Activated naive CD4-positive, alpha-beta T cell treated with anti-CD3 and anti-CD28 coated beads, Interleukin-2, amount 50 U/mL, for 72 hours (primary cell): ENCODE measurements around the gene CERCAM. TPM values are rescaled to one million over a fixed set of nuclear protein-coding genes. Genes with fewer than 3 reads are reported as not detected.

ENCODE experiments used
- ATAC-seq, 2 donors: fragments of 150-1000 bp; cut with Tn5 transposase; 2 replicates each; pipeline ENCODE4 v1.10.0; 2021; ENCODE audit warnings: mild to moderate bottlenecking in 2 of 2, moderate library complexity in 2 of 2
- DNase-seq, 2 donors: peaks; one replicate each; pipeline ENCODE4 v3.0.0; 2021 to 2022; ENCODE audit warnings: low spot score in 2 of 2
- H3K27ac Mint-ChIP-seq, 2 donors: one replicate each; pipeline ENCODE4 v1.8.0; 2022; ENCODE audit warnings: mild to moderate bottlenecking in 2 of 2, mixed read lengths in 2 of 2
- H3K36me3 Mint-ChIP-seq, 2 donors: one replicate each; pipeline ENCODE4 v1.8.0; 2022; ENCODE audit warnings: mixed read lengths in 2 of 2
- H3K9me3 Mint-ChIP-seq, 2 donors: one replicate each; pipeline ENCODE4 v1.8.0; 2022; ENCODE audit warnings: mixed read lengths in 2 of 2
- total RNA-seq, 2 donors: library from RNA; stranded (reverse); gene quantifications; one replicate each; pipeline ENCODE4 v1.2.3, GENCODE V29; 2022

The CERCAM gene
- total RNA-seq, 2 donors from 2014 or later: 1.2 to 3.2 TPM

DNA sequence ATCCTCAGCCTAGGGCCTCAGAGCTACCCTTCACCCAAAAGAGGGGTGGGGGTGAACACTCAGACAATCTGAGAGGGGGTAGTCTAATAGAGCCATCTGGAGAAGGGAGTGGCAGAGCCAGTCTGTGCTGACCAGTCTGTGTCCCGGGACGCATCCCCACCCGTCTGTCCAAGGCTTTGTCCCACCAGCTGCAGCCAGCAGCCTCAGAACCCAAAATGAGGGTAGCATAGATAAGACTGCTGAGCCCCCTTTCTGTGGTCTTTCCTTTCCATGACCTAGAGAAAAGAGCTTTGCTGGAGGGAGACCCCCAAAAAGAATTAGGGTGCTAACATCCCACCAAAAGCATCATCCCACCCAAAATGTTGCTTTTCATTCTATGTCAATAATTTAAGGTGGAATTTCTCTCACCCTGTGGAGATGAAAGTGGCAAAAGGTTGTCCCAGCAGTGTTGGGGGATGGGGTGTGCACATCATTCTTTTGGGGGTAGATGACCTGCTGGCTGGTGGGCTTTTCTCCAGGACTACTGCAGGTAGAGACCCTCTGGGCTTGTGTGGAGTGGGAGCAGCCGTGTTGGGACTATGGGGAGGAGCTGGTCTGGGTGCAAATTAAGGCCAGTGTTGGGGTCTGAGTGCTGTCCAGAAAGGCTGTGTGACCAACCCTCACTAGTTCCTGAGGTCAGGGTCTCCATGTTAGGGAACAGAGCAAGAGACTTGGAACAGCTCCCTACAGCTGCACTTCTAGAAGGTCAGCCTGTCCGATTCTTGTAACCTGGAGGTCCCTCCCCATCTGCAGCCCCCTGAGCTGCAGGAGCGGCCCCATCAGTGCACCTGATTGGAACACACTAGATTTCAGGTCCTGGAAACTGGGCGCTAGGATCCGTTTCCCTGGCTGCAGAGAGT, 29.6 kb upstream of the CERCAM start:
- Mint-ChIP-seq H3K36me3 (peaks cover 0 to 4% of the 10 kb centered on the region in 2 donors), H3K27ac (no peak overlapping the region), H3K9me3 (no peaks in the 10 kb centered on the region)
- ATAC-seq (no peak), DNase-seq (no peak)

DNA sequence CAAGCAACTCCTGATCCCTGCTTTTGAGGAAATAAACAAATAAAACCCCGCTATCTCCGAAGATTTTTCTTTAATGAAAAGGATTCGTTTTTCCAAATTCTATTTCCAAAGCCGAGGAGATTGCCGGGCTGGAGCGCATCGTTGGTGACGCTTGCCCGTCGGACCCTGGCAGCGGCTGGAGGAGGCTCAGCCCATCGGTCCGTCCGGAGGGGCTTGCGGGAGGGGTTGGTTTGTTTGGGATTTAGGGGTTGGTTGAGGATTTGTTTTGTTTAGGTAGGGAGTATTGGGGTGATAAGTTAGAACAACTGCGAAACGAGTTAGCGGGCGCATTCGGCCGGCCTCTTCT, 28.7 kb upstream of the CERCAM start:
- Mint-ChIP-seq H3K27ac (no peak overlapping the region), H3K36me3 (peaks cover 0 to 4% of the 10 kb centered on the region in 2 donors), H3K9me3 (no peaks in the 10 kb centered on the region)
- DNase-seq: no peak
- ATAC-seq: no peak

DNA sequence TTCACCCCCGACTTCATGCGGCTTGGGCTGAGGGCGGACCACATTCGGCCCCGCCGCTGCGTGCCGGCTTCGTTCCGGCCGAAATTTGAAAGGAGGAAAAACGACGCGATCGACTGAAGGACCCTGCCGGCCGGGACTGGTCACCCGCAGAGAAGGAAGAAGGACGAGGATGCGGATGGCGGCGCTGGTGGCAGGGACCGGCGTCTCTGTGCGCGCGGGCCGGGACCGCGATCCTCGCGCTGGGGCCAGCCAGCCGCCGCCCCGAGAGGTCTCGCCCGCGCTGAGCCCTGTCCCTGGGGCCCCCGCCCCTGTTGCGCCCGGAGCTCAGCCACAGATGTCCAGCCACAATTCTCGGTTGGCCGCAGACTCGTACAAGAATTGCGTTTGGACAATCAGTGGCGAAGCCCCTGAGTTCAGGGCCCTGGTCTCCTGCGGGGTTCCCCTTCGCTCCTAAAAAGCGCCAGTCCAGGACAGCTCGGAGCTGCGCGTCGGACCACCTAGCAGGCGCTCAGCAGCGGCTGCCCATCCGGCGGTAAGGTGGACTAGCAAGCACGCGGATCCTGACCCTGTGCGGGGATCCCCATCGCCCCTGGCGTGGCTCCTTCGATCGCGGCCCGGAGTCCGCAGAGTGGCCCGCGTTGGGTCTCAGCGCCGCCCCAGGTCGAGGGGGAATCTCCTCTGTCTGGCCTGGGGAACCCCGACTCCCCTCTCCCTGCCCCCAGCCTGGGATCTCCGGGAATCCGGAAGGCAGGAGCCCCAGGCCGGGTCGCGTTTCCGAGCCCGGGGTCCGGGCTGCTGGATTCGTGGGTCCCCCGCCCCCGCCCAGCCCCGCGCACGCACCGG, 28.1 kb upstream of the CERCAM start:
- DNase-seq (no peak), ATAC-seq (no peak)
- H3K36me3 Mint-ChIP-seq: peaks cover 0 to 4% of the 10 kb centered on the region in 2 donors
- no peaks in the 10 kb centered on the region for H3K9me3 Mint-ChIP-seq
- H3K27ac Mint-ChIP-seq: no peak overlapping the region

DNA sequence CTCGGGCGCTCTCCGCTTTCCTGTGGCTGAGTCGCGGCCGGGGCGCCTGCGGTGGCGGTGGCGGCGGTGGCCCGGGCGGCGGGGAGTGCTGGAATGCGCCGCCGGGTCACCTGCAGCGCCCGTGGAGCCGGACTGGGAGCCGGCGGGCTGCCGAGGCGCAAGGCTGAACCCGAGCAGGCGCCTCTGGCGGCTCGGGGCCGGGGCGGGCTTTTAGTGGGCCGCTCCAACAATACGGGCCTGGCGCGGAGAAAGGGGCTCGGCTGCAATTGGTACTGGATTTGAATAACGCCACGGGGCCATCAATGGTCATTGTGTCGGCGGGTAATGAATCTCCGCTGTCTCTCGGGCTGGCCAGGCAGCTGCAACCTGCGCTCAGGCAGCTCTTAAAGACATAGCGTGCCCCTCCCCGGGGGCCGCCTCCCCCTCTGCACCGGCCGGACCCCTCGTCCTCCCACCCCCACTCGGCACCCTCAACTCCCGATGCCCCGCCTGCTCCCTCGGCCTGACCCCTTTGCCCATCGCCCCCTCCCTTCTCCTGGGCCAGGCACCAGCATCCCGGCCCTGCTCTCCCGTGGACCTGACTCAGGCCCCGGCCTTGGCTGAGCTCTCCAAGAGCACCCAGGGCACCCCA, 27.4 kb upstream of the CERCAM start:
- Mint-ChIP-seq H3K36me3 (peaks cover 0 to 4% of the 10 kb centered on the region in 2 donors), H3K27ac (no peak overlapping the region), H3K9me3 (no peaks in the 10 kb centered on the region)
- no peak for DNase-seq
- no peak for ATAC-seq

DNA sequence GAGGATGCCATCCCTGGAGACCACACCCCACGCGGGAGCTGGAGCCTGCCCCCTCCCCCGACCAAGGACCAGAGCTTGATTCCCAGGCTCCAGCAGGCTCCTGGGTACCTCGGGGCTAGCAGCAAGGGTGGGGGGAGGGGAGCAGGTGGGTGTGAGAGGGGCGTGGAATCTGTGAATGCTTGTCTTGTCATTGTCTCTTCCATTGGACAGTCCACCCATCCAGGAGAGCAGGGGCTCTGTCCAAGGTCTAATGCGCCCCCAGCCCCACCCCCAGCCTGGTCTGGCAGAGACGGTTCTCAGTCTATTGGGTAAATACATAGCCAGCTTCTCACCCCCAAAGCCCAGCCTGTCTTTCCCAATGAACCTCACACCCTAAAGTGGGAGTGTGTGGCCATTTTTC, 26.7 kb upstream of the CERCAM start:
- H3K36me3 Mint-ChIP-seq: peaks cover 0 to 4% of the 10 kb centered on the region in 2 donors
- DNase-seq: no peak
- ATAC-seq: no peak
- peak overlapping the region in 1 of 2 donors; percentile 87 for H3K27ac Mint-ChIP-seq
- no peaks in the 10 kb centered on the region for H3K9me3 Mint-ChIP-seq

DNA sequence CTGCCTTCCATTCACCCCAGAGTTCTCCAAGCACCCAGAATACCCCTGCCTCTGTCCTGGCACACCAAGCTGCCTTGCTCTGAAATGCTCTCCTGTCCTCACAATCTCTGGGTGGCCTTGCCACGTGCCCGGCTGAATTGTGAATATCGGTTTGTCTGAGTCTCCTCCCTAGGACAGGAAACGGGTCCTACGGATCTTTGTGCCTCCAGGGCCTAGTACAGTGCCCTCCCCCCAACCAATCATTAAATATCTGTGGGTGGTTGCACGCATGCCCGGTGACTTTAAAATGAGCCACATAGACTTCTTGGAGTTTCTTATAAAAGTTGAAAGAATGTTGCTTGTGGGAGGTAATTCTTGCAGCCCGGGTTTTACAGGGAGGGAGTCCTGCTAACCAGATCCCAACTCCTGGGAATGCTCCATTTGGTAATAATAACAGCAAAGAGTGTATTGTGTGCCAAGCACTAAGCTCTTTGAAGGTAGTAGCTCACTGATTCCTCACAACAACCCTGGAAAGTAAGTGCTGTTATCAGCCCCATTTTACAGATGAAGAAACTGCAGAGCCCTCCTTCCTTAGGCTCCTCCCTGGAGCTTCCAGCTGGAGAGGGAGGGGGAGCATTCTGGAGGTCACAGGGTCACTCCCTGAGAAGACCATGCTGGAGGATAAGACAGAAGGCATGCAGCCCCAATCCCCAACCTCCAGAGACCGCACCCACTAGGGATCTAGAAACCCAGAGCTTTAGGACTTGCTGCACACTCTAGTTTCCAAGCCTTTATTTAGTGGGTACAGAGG, 26.1 kb upstream of the CERCAM start:
- DNase-seq (no peak), ATAC-seq (no peak)
- Mint-ChIP-seq H3K9me3 (no peaks in the 10 kb centered on the region), H3K36me3 (peaks cover 0 to 4% of the 10 kb centered on the region in 2 donors), H3K27ac (peak overlapping the region in 1 of 2 donors; percentile 87)

DNA sequence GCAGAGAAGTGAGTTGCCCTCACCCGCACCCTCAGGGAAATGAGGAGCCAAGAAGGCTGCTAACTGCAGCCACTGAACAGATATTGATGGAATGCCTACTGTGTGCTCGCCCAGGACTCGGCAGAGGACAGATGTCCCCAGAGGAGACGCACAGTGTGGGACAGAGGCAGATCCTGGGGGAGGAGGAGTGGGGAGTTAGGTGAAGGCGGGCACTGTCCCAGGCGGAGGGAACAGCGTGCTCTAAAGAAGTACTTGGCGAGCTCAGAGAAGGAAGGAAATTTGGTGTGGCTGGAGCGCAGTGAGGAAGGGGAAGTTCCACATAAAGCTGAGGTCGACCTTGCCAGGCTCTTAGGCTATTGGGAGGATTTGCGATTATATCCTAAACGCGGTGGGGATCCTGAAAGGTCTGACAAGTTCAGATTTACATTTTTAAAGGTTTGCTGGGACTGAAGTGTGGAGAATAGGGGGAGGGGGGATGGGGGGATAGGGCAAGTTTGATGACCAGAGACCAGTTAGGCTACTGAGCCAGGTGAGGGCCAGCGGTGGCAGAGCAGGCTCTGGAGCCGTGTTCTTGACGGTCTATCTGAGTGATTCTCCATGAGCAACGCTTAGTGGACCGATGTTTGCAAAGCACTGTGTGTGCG, 23.6 kb upstream of the CERCAM start:
- ATAC-seq (peak in 1 of 2 donors; percentile 13), DNase-seq (no peak)
- H3K27ac Mint-ChIP-seq: peak overlapping the region in 1 of 2 donors; percentile 34
- H3K9me3 Mint-ChIP-seq: no peaks in the 10 kb centered on the region
- H3K36me3 Mint-ChIP-seq: peaks cover 0 to 2% of the 10 kb centered on the region in 2 donors

DNA sequence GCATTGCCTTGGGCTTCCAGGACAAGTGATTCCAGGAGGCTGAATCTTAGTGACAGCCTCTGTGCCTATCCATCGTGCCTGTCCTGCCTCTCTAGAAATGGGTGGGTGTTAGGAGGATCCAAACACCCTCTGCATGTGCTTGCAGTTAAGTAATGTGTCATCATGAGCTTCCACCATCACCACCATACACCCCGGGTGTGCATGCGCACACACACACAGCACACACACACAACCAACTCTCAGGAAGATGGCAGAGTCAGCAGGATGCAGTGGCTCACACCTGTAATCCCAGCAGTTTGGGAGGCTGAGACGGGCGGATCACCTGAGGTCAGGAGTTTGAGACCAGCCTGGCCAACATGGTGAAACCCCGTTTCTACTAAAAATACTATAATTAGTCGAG, 22.8 kb upstream of the CERCAM start:
- Mint-ChIP-seq H3K36me3 (no peaks in the 10 kb centered on the region), H3K27ac (no peak overlapping the region), H3K9me3 (no peaks in the 10 kb centered on the region)
- peak in 1 of 2 donors; percentile 34 for ATAC-seq
- no peak for DNase-seq

DNA sequence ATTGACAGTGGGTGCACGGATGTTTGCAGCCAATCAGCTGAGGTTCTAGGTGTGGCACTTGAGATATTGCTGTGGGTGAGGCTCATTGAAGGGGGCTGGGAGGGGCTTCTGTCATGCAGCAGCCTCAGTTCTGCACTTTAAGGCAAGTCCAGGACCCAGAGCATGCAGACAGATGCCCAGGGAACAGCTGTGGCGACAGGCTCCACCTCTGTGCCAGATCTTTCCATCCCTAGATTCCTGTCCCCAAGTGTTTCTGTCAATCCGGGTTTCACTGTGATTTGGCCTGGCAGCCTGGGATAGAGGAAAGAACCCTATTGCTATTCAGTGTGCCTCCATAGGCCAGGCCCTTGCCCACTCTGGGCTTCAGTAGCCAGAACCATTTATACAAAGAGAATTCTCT, 20.8 kb upstream of the CERCAM start:
- H3K9me3 Mint-ChIP-seq: no peaks in the 10 kb centered on the region

DNA sequence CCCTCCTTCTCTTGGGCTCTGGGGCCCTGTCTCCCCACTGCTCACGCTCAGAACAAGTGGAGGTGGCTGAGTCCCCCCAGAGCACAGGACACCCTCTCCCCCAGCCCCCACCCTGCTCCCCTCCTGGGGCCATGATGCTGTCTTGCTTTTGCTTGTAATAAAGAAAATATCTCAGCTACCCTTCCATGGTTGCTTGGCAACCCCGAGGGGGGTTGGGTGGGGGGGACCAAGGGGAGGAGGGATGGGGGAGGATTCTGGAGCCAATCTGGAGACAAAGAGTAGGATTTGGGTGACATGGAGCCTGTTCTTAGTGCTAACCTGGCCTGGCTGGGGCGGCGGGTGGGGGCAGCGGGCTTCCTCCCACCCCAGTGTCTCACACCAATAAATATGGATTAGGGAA, 16.1 kb upstream of the CERCAM start:
- Mint-ChIP-seq H3K9me3 (no peaks in the 10 kb centered on the region), H3K27ac (no peak overlapping the region), H3K36me3 (no peaks in the 10 kb centered on the region)
- ATAC-seq: no peak
- no peak for DNase-seq

More for the DNA sequence above, 20.8 kb upstream of the CERCAM start:
- no peaks in the 10 kb centered on the region for H3K36me3 Mint-ChIP-seq
- no peak overlapping the region for H3K27ac Mint-ChIP-seq
- ATAC-seq: no peak
- no peak for DNase-seq

DNA sequence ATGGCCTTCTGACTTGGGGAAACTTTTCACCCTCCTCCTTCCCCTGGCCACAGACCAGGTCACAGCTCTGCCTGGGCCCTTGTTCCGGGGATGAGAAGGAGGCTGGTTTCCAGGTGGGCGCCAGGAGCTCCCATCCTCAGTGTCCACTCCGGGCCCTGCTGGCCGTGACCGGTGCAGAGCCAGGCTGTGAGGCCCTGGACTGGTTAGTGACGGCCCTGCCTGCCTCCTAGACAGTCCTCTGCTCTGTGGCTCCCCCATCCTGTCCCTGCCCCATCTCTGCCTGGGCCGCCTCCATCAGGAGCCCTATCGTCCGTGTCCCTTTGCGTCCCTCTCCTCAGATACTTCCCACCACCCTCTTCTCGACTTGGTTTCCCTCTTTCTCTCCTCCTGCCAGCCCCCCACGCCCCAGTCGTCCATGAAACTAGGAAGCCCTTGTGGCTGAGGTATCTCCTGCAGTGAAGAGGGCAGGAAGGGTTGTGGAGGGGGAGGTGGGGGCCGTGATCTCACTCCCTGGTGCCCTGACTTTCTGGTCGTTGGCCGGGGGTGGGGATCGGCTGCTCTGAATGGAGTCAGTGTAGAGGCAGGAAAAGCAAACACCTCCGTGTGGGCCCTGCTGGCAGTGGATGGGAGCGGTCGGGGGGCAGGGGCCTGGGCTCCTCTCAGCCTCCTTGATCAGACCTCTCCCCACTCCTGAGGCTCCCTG, 15.4 kb upstream of the CERCAM start:
- Mint-ChIP-seq H3K27ac (peak overlapping the region in 1 of 2 donors; percentile 61), H3K36me3 (no peaks in the 10 kb centered on the region), H3K9me3 (no peaks in the 10 kb centered on the region)
- no peak for ATAC-seq
- no peak for DNase-seq

DNA sequence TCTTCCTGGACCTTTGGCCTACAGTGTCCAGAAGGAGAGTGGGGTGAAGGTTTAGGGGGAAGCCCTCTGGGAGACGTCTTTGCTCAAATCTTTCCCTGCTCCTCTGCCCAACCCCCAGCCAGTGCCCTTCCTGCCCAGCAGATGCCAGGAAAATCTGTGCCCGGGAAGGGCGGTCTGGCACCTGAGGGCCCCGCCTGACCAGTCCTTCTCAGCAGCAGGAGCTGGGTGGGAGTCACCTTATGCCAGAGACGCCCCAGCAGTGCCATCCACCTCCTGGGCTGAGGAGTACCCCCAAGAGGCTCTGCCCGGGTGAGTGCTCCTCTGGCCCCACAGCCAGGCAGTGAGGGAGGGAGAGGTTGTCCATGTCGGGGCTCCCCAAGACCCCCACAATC, 14.9 kb upstream of the CERCAM start:
- DNase-seq (no peak), ATAC-seq (no peak)
- H3K36me3 Mint-ChIP-seq: no peaks in the 10 kb centered on the region
- no peaks in the 10 kb centered on the region for H3K9me3 Mint-ChIP-seq
- H3K27ac Mint-ChIP-seq: peak overlapping the region in 1 of 2 donors; percentile 61

DNA sequence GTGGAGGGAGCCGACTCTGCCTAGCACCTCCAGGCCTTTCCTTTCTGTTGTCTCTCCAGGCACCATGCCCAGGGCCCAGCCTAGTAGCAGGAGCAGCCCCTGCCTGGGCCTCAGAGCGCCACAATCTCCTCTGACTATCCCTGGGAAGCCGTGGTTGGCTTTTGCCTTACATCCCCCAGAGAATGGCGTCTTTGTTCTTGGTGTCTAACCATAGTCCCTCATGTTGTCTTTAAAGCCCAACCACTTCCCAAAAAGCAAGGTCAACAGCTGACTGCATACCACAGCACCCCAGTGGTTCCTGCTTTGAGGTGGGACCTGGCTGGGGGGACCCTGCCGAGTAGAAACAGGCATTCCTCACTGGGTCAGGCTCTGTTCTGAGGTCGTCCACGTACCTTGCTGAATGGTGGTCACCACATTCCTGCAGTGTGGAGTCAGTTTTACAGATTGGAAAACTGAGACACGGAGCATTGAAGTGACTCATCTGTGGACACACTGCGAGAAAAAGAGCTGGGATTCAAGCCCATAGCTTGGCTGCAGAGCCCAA, 13.7 kb upstream of the CERCAM start:
- ATAC-seq (no peak), DNase-seq (no peak)
- Mint-ChIP-seq H3K9me3 (no peaks in the 10 kb centered on the region), H3K27ac (no peak overlapping the region), H3K36me3 (no peaks in the 10 kb centered on the region)

DNA sequence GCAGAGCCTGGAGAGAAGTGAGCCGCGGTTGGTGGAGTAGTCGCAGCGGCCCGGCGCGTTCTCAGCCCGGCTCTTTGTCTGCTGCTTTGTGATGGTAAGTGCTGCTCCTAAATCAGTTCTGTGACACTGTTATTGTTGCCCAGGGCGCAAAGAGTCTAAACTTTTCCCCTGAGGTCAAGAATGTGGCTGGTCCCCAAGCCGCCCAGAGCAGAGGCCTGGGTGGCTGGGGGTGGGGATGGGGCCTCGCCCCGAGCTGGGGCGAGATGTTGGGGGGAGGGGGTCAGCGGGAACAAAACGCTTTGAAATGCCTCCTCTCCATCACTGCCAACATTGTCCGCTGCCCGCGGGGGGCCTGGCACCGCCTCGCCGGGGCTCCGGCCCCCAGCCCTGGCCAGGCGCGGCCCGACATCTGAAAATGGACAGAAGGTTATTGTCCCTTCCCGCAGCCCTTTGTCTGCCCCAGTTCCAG, 11.7 kb upstream of the CERCAM start:
- H3K27ac Mint-ChIP-seq: no peak overlapping the region
- DNase-seq (no peak), ATAC-seq (no peak)
- no peaks in the 10 kb centered on the region for H3K9me3 Mint-ChIP-seq
- no peaks in the 10 kb centered on the region for H3K36me3 Mint-ChIP-seq

DNA sequence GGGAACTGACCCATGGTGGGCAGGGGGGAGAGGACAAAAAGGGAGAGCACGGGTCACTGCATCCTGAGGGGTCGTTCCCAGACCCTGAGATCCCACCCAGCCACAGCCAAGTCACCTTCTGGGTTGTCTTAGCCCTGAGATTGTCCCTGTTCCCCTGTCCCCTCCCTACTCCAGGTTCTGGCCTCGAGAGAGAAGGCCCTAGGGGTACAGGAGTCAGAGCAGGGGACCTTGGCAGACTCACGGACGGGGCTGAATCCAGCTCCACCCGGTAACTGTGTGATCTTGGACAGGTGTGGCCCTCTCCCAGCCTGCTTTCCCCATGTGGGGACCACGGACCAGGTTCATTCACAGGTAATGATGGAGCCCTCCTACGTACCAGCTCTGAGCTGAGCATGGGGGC, 11.2 kb upstream of the CERCAM start:
- H3K36me3 Mint-ChIP-seq: no peaks in the 10 kb centered on the region
- no peaks in the 10 kb centered on the region for H3K9me3 Mint-ChIP-seq
- DNase-seq (no peak), ATAC-seq (no peak)
- H3K27ac Mint-ChIP-seq: no peak overlapping the region
